GM19238 (cell line): ENCODE measurements around the gene ZFP36L1.

Source experiments
- DNase-seq: peaks from one replicate; pipeline ENCODE4 v3.0.0; 2011; ENCODE audit warnings: low spot score; ENCODE audit not compliant: insufficient read length

The ZFP36L1 gene

GRCh38 chr14:68740788-68741476, 51.9 kb downstream of the ZFP36L1 start:
- DNase-seq = no peak

GRCh38 chr14:68739701-68740100, 53.2 kb downstream of the ZFP36L1 start:
- DNase-seq = no peak

GRCh38 chr14:68738559-68738958, 54.3 kb downstream of the ZFP36L1 start:
- no peak for DNase-seq
